ENCODE measurements around the gene HECW1.

HECW1 gene

DNA sequence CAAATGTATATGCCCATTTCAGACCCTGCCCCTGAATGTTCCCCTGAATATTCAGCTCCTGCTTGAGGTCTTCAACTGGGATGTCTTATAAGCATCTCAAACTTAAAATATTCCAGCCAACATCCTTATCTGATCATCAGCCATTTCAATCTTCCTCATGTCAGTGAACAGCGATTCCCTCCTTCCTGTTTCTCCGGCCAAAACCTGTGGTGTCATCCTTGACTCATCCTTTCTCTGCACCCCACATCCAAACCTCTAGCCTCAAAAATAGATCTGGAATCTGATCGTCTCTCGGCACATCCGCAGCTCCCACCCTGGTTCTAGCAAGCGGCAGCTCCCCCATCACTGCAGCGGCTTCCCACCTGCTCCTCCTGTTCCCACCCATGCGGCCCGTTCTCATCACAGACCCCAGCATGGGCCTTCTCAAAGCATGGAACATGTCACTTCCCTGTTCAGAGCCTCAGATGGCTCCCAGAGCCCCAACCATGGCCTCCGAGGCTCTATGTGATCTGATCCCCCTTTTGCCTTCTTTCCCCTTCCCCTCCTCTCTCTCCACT, 165.7 kb downstream of the HECW1 start:
- in situ Hi-C loops (cut with HindIII; ENCODE audit: low pct_ligation_motif_present, low sequenced_read_pairs), result no loop called here
- TF ChIP-seq, protein P1, sequence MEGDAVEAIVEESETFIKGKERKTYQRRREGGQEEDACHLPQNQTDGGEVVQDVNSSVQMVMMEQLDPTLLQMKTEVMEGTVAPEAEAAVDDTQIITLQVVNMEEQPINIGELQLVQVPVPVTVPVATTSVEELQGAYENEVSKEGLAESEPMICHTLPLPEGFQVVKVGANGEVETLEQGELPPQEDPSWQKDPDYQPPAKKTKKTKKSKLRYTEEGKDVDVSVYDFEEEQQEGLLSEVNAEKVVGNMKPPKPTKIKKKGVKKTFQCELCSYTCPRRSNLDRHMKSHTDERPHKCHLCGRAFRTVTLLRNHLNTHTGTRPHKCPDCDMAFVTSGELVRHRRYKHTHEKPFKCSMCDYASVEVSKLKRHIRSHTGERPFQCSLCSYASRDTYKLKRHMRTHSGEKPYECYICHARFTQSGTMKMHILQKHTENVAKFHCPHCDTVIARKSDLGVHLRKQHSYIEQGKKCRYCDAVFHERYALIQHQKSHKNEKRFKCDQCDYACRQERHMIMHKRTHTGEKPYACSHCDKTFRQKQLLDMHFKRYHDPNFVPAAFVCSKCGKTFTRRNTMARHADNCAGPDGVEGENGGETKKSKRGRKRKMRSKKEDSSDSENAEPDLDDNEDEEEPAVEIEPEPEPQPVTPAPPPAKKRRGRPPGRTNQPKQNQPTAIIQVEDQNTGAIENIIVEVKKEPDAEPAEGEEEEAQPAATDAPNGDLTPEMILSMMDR (IDR thresholded peaks at IDR 0.05; ENCODE audit: low read depth, low read length, missing control alignments), result no peak
- DNase-seq, result no peak

GRCh38 chr7:43281268-43281667, 168.8 kb downstream of the HECW1 start:
- no peaks in the 10 kb centered on the region for H3K36me3 ChIP-seq (replicated peaks)
- TF ChIP-seq, protein P1 (IDR thresholded peaks at IDR 0.05; ENCODE audit: low read depth, low read length, missing control alignments), result no peak
- H3K27me3 ChIP-seq (replicated peaks), result no peaks in the 10 kb centered on the region
- DNase-seq, result no peak
- in situ Hi-C loops (cut with HindIII; ENCODE audit: low pct_ligation_motif_present, low sequenced_read_pairs), result no loop called here
- no peak overlapping the region for H3K27ac ChIP-seq
- H3K4me3 ChIP-seq (ENCODE audit: low read depth, low read length), result no peak overlapping the region

More for the DNA sequence above, 165.7 kb downstream of the HECW1 start:
- no peaks in the 10 kb centered on the region for H3K36me3 ChIP-seq (replicated peaks)
- H3K27me3 ChIP-seq (replicated peaks), result no peaks in the 10 kb centered on the region
- no peak overlapping the region for H3K4me3 ChIP-seq (ENCODE audit: low read depth, low read length)
- H3K27ac ChIP-seq, result no peak overlapping the region

DNA sequence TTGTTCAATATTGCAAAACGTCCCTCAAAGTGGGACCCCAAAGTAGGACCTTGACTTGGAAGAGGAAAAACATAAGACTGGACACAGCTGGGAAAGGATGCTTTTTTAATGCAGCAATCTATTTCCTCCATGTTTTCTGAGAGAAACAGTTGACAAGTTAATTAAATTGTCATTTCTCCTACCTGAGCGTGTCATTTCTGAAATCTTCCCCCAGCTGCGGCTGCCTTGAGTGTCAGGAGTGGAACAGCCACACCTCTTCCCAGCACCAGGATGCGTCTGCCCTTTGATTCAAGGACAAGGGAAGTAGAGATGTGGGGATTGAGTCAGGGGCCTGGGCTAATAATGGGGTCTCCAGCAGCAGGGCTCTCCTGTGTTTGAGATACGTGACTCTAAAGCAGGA, 171.3 kb downstream of the HECW1 start:
- in situ Hi-C loops (cut with HindIII; ENCODE audit: low pct_ligation_motif_present, low sequenced_read_pairs), result no loop called here
- no peaks in the 10 kb centered on the region for H3K27me3 ChIP-seq (replicated peaks)
- DNase-seq, result no peak
- TF ChIP-seq, protein P1 (IDR thresholded peaks at IDR 0.05; ENCODE audit: low read depth, low read length, missing control alignments), result no peak
- H3K36me3 ChIP-seq (replicated peaks), result no peaks in the 10 kb centered on the region
- H3K4me3 ChIP-seq (ENCODE audit: low read depth, low read length), result no peak overlapping the region
- no peak overlapping the region for H3K27ac ChIP-seq

- no peak overlapping the region for H3K27ac ChIP-seq
- TF ChIP-seq, protein P1 (IDR thresholded peaks at IDR 0.05; ENCODE audit: low read depth, low read length, missing control alignments), result no peak
- no peaks in the 10 kb centered on the region for H3K27me3 ChIP-seq (replicated peaks)
- no peaks in the 10 kb centered on the region for H3K36me3 ChIP-seq (replicated peaks)
- in situ Hi-C loops (cut with HindIII; ENCODE audit: low pct_ligation_motif_present, low sequenced_read_pairs), result no loop called here
- DNase-seq, result no peak
- no peak overlapping the region for H3K4me3 ChIP-seq (ENCODE audit: low read depth, low read length)
These were observed 177.4 kb downstream of the HECW1 start for GRCh38 chr7:43289826-43290225.

GRCh38 chr7:43290978-43291377, 178.5 kb downstream of the HECW1 start:
- Histone ChIP-seq H3K36me3 (replicated peaks) (no peaks in the 10 kb centered on the region), H3K4me3 (ENCODE audit: low read depth, low read length) (no peak overlapping the region), H3K27me3 (replicated peaks) (no peaks in the 10 kb centered on the region), H3K27ac (no peak overlapping the region)
- TF ChIP-seq, protein P1 (IDR thresholded peaks at IDR 0.05; ENCODE audit: low read depth, low read length, missing control alignments), result no peak
- DNase-seq, result no peak
- in situ Hi-C loops (cut with HindIII; ENCODE audit: low pct_ligation_motif_present, low sequenced_read_pairs), result no loop called here

- TF ChIP-seq, protein P1 (IDR thresholded peaks at IDR 0.05; ENCODE audit: low read depth, low read length, missing control alignments), result no peak
- Histone ChIP-seq H3K4me3 (ENCODE audit: low read depth, low read length) (no peak overlapping the region), H3K36me3 (replicated peaks) (no peaks in the 10 kb centered on the region), H3K27ac (no peak overlapping the region), H3K27me3 (replicated peaks) (no peaks in the 10 kb centered on the region)
- no peak for DNase-seq
- in situ Hi-C loops (cut with HindIII; ENCODE audit: low pct_ligation_motif_present, low sequenced_read_pairs), result no loop called here
These were observed 179.3 kb downstream of the HECW1 start for GRCh38 chr7:43291789-43292188.

All from brain microvascular endothelial cell (primary cell).